GM18951 (cell line): ENCODE results near the gene PRKACB.

ENCODE experiments used
- POLR2A ChIP-seq: IDR thresholded peaks from 4 replicates; pipeline ENCODE4 v1.6.1; 2011; ENCODE audit warnings: mild to moderate bottlenecking; ENCODE audit not compliant: insufficient read length, insufficient read depth; ENCODE audit errors: extremely low read depth
- in situ Hi-C: fragments of 300-500 bp; cut with MboI; formaldehyde crosslinking; loops from one replicate; pipeline ENCODE4 v1.12.0; 2022; ENCODE audit warnings: low sequenced_read_pairs, mixed read lengths, inconsistent platforms; ENCODE audit not compliant: unreplicated experiment

Gene PRKACB

GRCh38 chr1:84143796-84144565 is at the start of gene PRKACB:
Gene PRKACB, plus strand, starts transcription at chr1:84144271. Its CDS starts 91 bp downstream, at chr1:84144362.
- TF ChIP-seq POLR2A: no peak
- in situ Hi-C loops: loop anchor here (10.0 to 25.0 kb wide), 3 partner anchors 291 to 618 kb away; no protein-coding TSS in a partner anchor

- no peak for TF ChIP-seq POLR2A
- in situ Hi-C loops: no loop called here
Observed at GRCh38 chr1:84095308-84095707, 48.8 kb upstream of the PRKACB start.

GRCh38 chr1:84096176-84096575 is 47.9 kb upstream of the PRKACB start:
- in situ Hi-C loops: no loop called here
- TF ChIP-seq POLR2A: no peak

- TF ChIP-seq POLR2A: no peak
- in situ Hi-C loops: loop anchor here (25.0 kb wide), 1 partner anchor 164 kb away; no protein-coding TSS in a partner anchor
Observed at GRCh38 chr1:84101204-84101603, 42.9 kb upstream of the PRKACB start.

GRCh38 chr1:84103197-84103992 is 40.7 kb upstream of the PRKACB start:
- in situ Hi-C loops: loop anchor here (25.0 kb wide), 1 partner anchor 166 kb away; no protein-coding TSS in a partner anchor
- TF ChIP-seq POLR2A: no peak

- in situ Hi-C loops: loop anchor here (25.0 kb wide), 1 partner anchor 170 kb away; no protein-coding TSS in a partner anchor
Observed at GRCh38 chr1:84107538-84107937, 36.5 kb upstream of the PRKACB start.

- in situ Hi-C loops: loop anchor here (25.0 kb wide), 1 partner anchor 171 kb away; no protein-coding TSS in a partner anchor
- no peak for TF ChIP-seq POLR2A
Observed at GRCh38 chr1:84107955-84108354, 36.1 kb upstream of the PRKACB start.

- in situ Hi-C loops: loop anchor here (25.0 kb wide), 1 partner anchor 172 kb away; no protein-coding TSS in a partner anchor
Observed at GRCh38 chr1:84108900-84109578, 35.0 kb upstream of the PRKACB start.

GRCh38 chr1:84110629-84111028 is 33.4 kb upstream of the PRKACB start:
- in situ Hi-C loops: loop anchor here (25.0 kb wide), 1 partner anchor 173 kb away; no protein-coding TSS in a partner anchor
- TF ChIP-seq POLR2A: no peak

More at GRCh38 chr1:84108900-84109578, 35.0 kb upstream of the PRKACB start:
- no peak for TF ChIP-seq POLR2A

GRCh38 chr1:84116558-84116957 is 27.5 kb upstream of the PRKACB start:
- TF ChIP-seq POLR2A: no peak
- in situ Hi-C loops: loop anchor here (25.0 kb wide), 1 partner anchor 179 kb away; no protein-coding TSS in a partner anchor

GRCh38 chr1:84117868-84118267 is 26.2 kb upstream of the PRKACB start:
- in situ Hi-C loops: loop anchor here (25.0 kb wide), 1 partner anchor 181 kb away; no protein-coding TSS in a partner anchor
- no peak for TF ChIP-seq POLR2A

GRCh38 chr1:84121360-84121759 is 22.7 kb upstream of the PRKACB start:
- in situ Hi-C loops: loop anchor here (25.0 kb wide), 1 partner anchor 184 kb away; no protein-coding TSS in a partner anchor
- no peak for TF ChIP-seq POLR2A

- no peak for TF ChIP-seq POLR2A
- in situ Hi-C loops: loop anchor here (25.0 kb wide), 1 partner anchor 186 kb away; no protein-coding TSS in a partner anchor
Observed at GRCh38 chr1:84122780-84123382, 21.2 kb upstream of the PRKACB start.
